HCT116 (cell line): ENCODE results near the gene RIT2.

Experiments used
- CTCF ChIP-seq, 3 experiments: fragments of 200-600 bp in 1 of 3; sonication (generic) in 1 of 3; IDR thresholded peaks in 2 of 3; conservative IDR thresholded peaks in 1 of 3; 2 replicates each; pipeline ENCODE4 v1.5.1; 2012 to 2017; ENCODE audit warnings: low read depth in 2 of 3, low read length in 2 of 3, antibody characterized with exemption in 1 of 3, borderline replicate concordance in 1 of 3, control low read depth in 1 of 3, mild to moderate bottlenecking in 1 of 3, mixed read lengths in 1 of 3, mixed run types in 1 of 3, moderate library complexity in 1 of 3; ENCODE audit not compliant: insufficient read depth in 1 of 3
- EZH2 ChIP-seq: fragments of 200-600 bp; sonication (generic); IDR thresholded peaks from 2 replicates; pipeline ENCODE4 v1.6.1; 2017; ENCODE audit warnings: antibody characterized with exemption, mixed run types
- EZH2phosphoT487 ChIP-seq: fragments of 200-600 bp; IDR thresholded peaks from 2 replicates; pipeline ENCODE4 v1.6.1; 2018; ENCODE audit warnings: antibody characterized with exemption, borderline replicate concordance
- SIN3A ChIP-seq: IDR thresholded peaks from 2 replicates; pipeline ENCODE4 v1.6.1; 2012; ENCODE audit warnings: low read depth
- ZFX ChIP-seq: fragments of 450-650 bp; IDR thresholded peaks from 2 replicates; pipeline ENCODE4 v1.6.1; 2017

GRCh38 chr18:42969366-42969765 is 146.1 kb downstream of the RIT2 start:
- TF ChIP-seq SIN3A (no peak), CTCF (IDR thresholded peaks at IDR 0.05 in 2 of 3, conservative IDR thresholded peaks at IDR 0.05 in 1 of 3; ENCODE audit: borderline replicate concordance in 1 of 3, insufficient read depth in 1 of 3, low read depth in 2 of 3, low read length in 2 of 3) (no peak), EZH2phosphoT487 (no peak), ZFX (no peak), EZH2 (no peak)
